Measurements from ENCODE around the gene HDAC4. TPM values are rescaled to one million over a fixed set of nuclear protein-coding genes. Genes with fewer than 3 reads are reported as not detected.

Gene HDAC4
- total and polyA plus RNA-seq, 2 experiments from 2014 or later, result 8.1 to 41.8 TPM

DNA sequence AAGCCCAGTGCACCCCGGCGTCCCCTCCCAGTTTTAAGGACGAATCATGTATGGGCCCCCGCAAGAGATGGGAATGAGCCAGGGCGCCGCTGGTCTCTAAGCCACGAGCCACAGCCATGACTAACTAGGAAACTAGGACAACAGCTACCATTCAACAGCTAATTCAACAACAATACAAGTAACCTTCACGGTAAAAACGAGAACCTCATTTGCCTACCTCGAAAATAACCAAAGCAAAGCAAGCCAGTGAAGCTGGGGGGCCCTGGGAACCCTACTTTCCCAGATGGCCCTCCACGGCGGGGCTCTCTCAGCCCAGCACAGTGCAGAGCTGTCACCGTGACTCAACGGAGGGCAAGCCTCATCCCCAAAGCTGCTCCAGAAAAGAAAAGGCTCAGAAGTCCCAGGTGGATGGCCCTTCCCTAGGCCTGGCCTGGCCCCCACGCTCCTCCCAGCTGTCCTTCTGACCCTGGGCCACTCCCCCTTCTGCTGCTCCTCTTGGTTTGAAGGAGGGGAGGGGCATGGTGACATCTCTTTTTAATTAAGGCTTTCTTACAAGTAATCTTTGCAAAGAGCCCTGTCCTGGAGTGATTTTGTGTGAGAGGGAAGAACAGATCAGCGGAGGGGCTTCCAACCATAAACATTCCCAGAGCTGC lies 126.3 kb downstream of the HDAC4 start:
- Histone ChIP-seq H3K36me3 (ENCODE audit: insufficient read depth) (no peaks in the 10 kb centered on the region), H3K27ac (ENCODE audit: low read depth) (no peak overlapping the region), H3K9me2 (ENCODE audit: insufficient read depth) (no peaks in the 10 kb centered on the region), H2AFZ (no peak overlapping the region), H3K4me3 (no peak overlapping the region), H3K79me2 (replicated peaks; ENCODE audit: insufficient read depth) (peaks cover 84% of the 10 kb centered on the region), H3K4me2 (no peak overlapping the region), H3K4me1 (ENCODE audit: insufficient read depth) (peaks cover 17% of the 10 kb centered on the region), H3F3A (replicated peaks; ENCODE audit: low read depth) (no peaks in the 10 kb centered on the region), H3K27me3 (ENCODE audit: insufficient read depth) (no peaks in the 10 kb centered on the region), H4K20me1 (replicated peaks; ENCODE audit: insufficient read depth) (peaks cover 11% of the 10 kb centered on the region)
- peak overlapping the region; percentile 77; the same call in 1 of the 2 replicates for H3K27ac Mint-ChIP-seq
- H3K9me3 Mint-ChIP-seq, result peaks cover 2% of the 10 kb centered on the region; the same call in 1 of the 3 replicates
- peaks cover 56% of the 10 kb centered on the region for H3K4me1 Mint-ChIP-seq
- ATAC-seq, result peak; percentile 66
- H3K27me3 Mint-ChIP-seq (ENCODE audit: insufficient read depth, low read depth, poor library complexity), result peaks cover 14% of the 10 kb centered on the region
- H3K36me3 Mint-ChIP-seq (ENCODE audit: low read depth), result no peaks in the 10 kb centered on the region
- H3K4me3 Mint-ChIP-seq, result no peak overlapping the region
- no peak for TF ChIP-seq POLR2AphosphoS5 (IDR thresholded peaks at IDR 0.05; ENCODE audit: low read depth)
- no peak for TF ChIP-seq EZH2 (IDR thresholded peaks at IDR 0.05; ENCODE audit: low read depth, unreplicated experiment)
- TF ChIP-seq, protein P1, sequence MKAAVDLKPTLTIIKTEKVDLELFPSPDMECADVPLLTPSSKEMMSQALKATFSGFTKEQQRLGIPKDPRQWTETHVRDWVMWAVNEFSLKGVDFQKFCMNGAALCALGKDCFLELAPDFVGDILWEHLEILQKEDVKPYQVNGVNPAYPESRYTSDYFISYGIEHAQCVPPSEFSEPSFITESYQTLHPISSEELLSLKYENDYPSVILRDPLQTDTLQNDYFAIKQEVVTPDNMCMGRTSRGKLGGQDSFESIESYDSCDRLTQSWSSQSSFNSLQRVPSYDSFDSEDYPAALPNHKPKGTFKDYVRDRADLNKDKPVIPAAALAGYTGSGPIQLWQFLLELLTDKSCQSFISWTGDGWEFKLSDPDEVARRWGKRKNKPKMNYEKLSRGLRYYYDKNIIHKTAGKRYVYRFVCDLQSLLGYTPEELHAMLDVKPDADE (IDR thresholded peaks at IDR 0.05), result no peak
- no peak for TF ChIP-seq STAT1 (IDR thresholded peaks at IDR 0.05; ENCODE audit: unreplicated experiment)
- TF ChIP-seq, protein P2, sequence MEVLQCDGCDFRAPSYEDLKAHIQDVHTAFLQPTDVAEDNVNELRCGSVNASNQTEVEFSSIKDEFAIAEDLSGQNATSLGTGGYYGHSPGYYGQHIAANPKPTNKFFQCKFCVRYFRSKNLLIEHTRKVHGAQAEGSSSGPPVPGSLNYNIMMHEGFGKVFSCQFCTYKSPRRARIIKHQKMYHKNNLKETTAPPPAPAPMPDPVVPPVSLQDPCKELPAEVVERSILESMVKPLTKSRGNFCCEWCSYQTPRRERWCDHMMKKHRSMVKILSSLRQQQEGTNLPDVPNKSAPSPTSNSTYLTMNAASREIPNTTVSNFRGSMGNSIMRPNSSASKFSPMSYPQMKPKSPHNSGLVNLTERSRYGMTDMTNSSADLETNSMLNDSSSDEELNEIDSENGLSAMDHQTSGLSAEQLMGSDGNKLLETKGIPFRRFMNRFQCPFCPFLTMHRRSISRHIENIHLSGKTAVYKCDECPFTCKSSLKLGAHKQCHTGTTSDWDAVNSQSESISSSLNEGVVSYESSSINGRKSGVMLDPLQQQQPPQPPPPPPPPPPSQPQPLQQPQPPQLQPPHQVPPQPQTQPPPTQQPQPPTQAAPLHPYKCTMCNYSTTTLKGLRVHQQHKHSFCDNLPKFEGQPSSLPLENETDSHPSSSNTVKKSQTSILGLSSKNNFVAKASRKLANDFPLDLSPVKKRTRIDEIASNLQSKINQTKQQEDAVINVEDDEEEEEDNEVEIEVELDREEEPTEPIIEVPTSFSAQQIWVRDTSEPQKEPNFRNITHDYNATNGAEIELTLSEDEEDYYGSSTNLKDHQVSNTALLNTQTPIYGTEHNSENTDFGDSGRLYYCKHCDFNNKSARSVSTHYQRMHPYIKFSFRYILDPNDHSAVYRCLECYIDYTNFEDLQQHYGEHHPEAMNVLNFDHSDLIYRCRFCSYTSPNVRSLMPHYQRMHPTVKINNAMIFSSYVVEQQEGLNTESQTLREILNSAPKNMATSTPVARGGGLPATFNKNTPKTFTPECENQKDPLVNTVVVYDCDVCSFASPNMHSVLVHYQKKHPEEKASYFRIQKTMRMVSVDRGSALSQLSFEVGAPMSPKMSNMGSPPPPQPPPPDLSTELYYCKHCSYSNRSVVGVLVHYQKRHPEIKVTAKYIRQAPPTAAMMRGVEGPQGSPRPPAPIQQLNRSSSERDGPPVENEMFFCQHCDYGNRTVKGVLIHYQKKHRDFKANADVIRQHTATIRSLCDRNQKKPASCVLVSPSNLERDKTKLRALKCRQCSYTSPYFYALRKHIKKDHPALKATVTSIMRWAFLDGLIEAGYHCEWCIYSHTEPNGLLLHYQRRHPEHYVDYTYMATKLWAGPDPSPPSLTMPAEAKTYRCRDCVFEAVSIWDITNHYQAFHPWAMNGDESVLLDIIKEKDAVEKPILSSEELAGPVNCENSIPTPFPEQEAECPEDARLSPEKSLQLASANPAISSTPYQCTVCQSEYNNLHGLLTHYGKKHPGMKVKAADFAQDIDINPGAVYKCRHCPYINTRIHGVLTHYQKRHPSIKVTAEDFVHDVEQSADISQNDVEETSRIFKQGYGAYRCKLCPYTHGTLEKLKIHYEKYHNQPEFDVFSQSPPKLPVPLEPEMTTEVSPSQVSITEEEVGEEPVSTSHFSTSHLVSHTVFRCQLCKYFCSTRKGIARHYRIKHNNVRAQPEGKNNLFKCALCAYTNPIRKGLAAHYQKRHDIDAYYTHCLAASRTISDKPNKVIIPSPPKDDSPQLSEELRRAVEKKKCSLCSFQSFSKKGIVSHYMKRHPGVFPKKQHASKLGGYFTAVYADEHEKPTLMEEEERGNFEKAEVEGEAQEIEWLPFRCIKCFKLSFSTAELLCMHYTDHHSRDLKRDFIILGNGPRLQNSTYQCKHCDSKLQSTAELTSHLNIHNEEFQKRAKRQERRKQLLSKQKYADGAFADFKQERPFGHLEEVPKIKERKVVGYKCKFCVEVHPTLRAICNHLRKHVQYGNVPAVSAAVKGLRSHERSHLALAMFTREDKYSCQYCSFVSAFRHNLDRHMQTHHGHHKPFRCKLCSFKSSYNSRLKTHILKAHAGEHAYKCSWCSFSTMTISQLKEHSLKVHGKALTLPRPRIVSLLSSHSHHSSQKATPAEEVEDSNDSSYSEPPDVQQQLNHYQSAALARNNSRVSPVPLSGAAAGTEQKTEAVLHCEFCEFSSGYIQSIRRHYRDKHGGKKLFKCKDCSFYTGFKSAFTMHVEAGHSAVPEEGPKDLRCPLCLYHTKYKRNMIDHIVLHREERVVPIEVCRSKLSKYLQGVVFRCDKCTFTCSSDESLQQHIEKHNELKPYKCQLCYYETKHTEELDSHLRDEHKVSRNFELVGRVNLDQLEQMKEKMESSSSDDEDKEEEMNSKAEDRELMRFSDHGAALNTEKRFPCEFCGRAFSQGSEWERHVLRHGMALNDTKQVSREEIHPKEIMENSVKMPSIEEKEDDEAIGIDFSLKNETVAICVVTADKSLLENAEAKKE (CRISPR knock-in tag; IDR thresholded peaks at IDR 0.05), result no peak
- TF ChIP-seq, protein P3, sequence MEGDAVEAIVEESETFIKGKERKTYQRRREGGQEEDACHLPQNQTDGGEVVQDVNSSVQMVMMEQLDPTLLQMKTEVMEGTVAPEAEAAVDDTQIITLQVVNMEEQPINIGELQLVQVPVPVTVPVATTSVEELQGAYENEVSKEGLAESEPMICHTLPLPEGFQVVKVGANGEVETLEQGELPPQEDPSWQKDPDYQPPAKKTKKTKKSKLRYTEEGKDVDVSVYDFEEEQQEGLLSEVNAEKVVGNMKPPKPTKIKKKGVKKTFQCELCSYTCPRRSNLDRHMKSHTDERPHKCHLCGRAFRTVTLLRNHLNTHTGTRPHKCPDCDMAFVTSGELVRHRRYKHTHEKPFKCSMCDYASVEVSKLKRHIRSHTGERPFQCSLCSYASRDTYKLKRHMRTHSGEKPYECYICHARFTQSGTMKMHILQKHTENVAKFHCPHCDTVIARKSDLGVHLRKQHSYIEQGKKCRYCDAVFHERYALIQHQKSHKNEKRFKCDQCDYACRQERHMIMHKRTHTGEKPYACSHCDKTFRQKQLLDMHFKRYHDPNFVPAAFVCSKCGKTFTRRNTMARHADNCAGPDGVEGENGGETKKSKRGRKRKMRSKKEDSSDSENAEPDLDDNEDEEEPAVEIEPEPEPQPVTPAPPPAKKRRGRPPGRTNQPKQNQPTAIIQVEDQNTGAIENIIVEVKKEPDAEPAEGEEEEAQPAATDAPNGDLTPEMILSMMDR (conservative IDR thresholded peaks at IDR 0.05; ENCODE audit: low read depth in 2 of 2), result no peak
- no peak for DNase-seq (ENCODE audit: low spot score)

Data from GM23338 (cell line).